ENCODE results near the gene PRR29.

PRR29 gene

DNA sequence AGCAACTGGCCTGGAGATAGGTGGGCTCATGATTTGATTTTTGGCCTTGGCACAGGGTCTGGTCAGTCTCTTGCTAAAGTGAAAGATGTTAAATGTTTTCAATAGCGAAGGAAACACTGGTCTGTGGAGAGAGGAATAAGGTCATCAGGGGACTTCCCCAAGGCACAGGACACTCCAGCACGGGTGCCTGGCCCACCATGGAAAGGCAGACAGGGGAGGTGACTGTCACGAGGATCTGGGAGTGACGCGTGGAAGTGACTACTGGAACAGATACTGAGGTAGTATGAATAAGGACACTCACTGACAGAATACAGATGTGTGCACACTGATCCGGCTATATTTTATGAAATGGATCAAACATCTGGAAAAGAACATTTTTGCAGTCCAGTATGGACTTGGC is 39.0 kb downstream of the PRR29 start:
- Histone ChIP-seq H3K27ac (replicated peaks) (no peak overlapping the region), H3K4me3 (replicated peaks; ENCODE audit: insufficient read depth, low read length) (no peak overlapping the region), H3K27me3 (ENCODE audit: insufficient read depth, poor library complexity, severe bottlenecking) (no peaks in the 10 kb centered on the region)
- DNase-seq (ENCODE audit: low read depth in 1 of 2, low spot score in 1 of 2): no peak
- TF ChIP-seq POLR2AphosphoS5 (IDR thresholded peaks at IDR 0.05; ENCODE audit: low read depth) (no peak), GABPA (IDR thresholded peaks at IDR 0.05; ENCODE audit: low read depth) (no peak), CTCF (IDR thresholded peaks at IDR 0.05; ENCODE audit: insufficient read depth, low read length) (no peak), SPI1 (IDR thresholded peaks at IDR 0.05; ENCODE audit: borderline replicate concordance, low read depth) (no peak)
- TF ChIP-seq, protein P1, sequence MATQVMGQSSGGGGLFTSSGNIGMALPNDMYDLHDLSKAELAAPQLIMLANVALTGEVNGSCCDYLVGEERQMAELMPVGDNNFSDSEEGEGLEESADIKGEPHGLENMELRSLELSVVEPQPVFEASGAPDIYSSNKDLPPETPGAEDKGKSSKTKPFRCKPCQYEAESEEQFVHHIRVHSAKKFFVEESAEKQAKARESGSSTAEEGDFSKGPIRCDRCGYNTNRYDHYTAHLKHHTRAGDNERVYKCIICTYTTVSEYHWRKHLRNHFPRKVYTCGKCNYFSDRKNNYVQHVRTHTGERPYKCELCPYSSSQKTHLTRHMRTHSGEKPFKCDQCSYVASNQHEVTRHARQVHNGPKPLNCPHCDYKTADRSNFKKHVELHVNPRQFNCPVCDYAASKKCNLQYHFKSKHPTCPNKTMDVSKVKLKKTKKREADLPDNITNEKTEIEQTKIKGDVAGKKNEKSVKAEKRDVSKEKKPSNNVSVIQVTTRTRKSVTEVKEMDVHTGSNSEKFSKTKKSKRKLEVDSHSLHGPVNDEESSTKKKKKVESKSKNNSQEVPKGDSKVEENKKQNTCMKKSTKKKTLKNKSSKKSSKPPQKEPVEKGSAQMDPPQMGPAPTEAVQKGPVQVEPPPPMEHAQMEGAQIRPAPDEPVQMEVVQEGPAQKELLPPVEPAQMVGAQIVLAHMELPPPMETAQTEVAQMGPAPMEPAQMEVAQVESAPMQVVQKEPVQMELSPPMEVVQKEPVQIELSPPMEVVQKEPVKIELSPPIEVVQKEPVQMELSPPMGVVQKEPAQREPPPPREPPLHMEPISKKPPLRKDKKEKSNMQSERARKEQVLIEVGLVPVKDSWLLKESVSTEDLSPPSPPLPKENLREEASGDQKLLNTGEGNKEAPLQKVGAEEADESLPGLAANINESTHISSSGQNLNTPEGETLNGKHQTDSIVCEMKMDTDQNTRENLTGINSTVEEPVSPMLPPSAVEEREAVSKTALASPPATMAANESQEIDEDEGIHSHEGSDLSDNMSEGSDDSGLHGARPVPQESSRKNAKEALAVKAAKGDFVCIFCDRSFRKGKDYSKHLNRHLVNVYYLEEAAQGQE (IDR thresholded peaks at IDR 0.05; ENCODE audit: insufficient replicate concordance, low read depth): no peak

DNA sequence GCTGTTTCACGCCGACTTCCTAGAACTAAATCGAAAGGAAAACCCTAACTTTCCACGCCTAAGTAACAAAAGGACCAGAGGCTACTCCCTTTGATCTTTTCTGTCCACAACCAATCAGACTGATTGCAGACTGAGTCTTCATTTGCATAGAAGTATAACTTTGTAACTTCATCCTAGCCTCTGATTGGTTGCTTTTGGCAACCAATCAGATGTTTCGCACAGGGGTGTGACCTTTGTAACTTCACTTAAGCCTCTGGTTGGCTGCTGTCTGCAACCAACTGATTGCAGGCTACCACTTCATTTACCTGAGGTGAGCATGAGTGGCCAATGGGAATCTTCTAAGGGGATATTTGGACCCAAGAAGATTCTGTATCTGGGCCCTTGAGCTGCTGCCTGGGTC is 39.7 kb downstream of the PRR29 start:
- Histone ChIP-seq H3K4me3 (replicated peaks; ENCODE audit: insufficient read depth, low read length) (no peak overlapping the region), H3K27me3 (ENCODE audit: insufficient read depth, poor library complexity, severe bottlenecking) (no peaks in the 10 kb centered on the region), H3K27ac (replicated peaks) (no peak overlapping the region)
- DNase-seq (ENCODE audit: low read depth in 1 of 2, low spot score in 1 of 2): no peak
- no peak for TF ChIP-seq GABPA (IDR thresholded peaks at IDR 0.05; ENCODE audit: low read depth)
- TF ChIP-seq CTCF (IDR thresholded peaks at IDR 0.05; ENCODE audit: insufficient read depth, low read length): no peak
- TF ChIP-seq, protein P1 (IDR thresholded peaks at IDR 0.05; ENCODE audit: insufficient replicate concordance, low read depth): no peak

DNA sequence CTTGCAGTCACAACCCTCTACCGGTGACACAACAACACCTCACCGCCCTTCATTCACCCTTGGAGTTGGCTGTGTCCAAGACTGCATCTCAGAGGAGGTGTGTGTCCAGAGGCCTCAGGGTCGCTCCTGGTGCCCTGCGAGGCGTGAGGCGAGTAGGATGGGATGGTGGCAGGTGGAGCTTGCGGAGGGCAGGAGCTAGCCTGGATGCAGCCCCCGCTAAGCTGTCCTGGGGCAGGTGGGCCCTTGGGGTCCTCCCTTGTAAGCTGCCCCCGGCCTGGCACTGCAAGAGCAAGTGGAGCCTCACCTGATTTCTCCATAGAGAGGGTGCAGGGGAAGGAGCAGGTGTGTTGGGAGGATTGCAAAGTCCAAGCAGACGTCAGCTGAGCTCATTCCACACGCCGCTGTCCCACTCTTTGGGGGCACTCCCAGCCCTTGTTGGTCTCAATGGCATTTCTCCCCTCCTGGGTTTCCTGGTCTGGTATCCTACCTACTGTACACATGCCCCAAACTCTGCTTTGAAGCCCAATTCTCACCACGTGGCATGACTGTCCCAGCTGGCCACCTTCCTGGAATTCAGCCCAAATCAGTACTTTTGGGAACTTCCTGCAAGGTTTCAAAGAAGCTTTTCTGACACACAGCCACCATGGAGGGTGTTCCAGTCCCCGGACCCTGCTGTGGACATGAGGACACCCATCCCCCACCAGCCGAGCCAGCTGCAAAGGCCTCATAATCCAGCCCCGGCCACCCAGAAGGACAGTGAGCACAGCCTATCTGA is 40.4 kb downstream of the PRR29 start:
- Histone ChIP-seq H3K27ac (replicated peaks) (no peak overlapping the region), H3K4me3 (replicated peaks; ENCODE audit: insufficient read depth, low read length) (no peak overlapping the region), H3K27me3 (ENCODE audit: insufficient read depth, poor library complexity, severe bottlenecking) (no peaks in the 10 kb centered on the region)
- no peak for DNase-seq (ENCODE audit: low read depth in 1 of 2, low spot score in 1 of 2)
- TF ChIP-seq CTCF (IDR thresholded peaks at IDR 0.05; ENCODE audit: insufficient read depth, low read length) (no peak), SPI1 (IDR thresholded peaks at IDR 0.05; ENCODE audit: borderline replicate concordance, low read depth) (no peak), GABPA (IDR thresholded peaks at IDR 0.05; ENCODE audit: low read depth) (no peak), POLR2AphosphoS5 (IDR thresholded peaks at IDR 0.05; ENCODE audit: low read depth) (no peak)
- TF ChIP-seq, protein P1 (IDR thresholded peaks at IDR 0.05; ENCODE audit: insufficient replicate concordance, low read depth): no peak

All from HL-60 (cell line).